ENCODE data around the gene KCTD7. TPM values are rescaled to one million over a fixed set of nuclear protein-coding genes. Genes with fewer than 3 reads are reported as not detected.

Gene KCTD7
- polyA plus RNA-seq, 2 of the 4 experiments (the other 2 are of a cell fraction), result 9.7 to 10.3 TPM

- WGBS (ENCODE audit: missing lambda C conversion rate), result 3% methylated on average over 18 of the region's 18 CpGs
- ChIA-PET POLR2A (interaction anchor here (0.6 to 2.1 kb wide), 5 partner anchors 9 to 50 kb away, joined by 3 to 21 read pairs (median 12); no protein-coding TSS in a partner anchor), CTCF (interaction anchor here (0.6 to 0.8 kb wide), 2 partner anchors 10 to 99 kb away, joined by 3 read pairs; no protein-coding TSS in a partner anchor)
- Histone ChIP-seq H3K4me1 (peaks cover 9% of the 10 kb centered on the region; the same call in 2 of the 3 replicates), H3K4me3 (peak overlapping the region; percentile 98), H3K9me3 (no peaks in the 10 kb centered on the region), H3K4me2 (peak overlapping the region; percentile 90), H3K27ac (peak overlapping the region; percentile 90 to 99)
- DNase-seq (ENCODE audit: low read depth in 1 of 2, low spot score in 1 of 2) (no peak), ATAC-seq (peak; percentile 64 to 72), FAIRE-seq (no peak)
- TF ChIP-seq BCL3 (IDR thresholded peaks at IDR 0.05) (no peak), RAD21 (conservative IDR thresholded peaks at IDR 0.05 in 1 of 2, IDR thresholded peaks at IDR 0.05 in 1 of 2) (no peak), CEBPB (IDR thresholded peaks at IDR 0.05) (0 out of 4 replicates have a peak, but pooled peaks of 1 of the 2 experiments have one; percentile 8), CHD4 (IDR thresholded peaks at IDR 0.05; ENCODE audit: borderline replicate concordance) (no peak), CBX8 (IDR thresholded peaks at IDR 0.05) (no peak)
Measured at GRCh38 chr7:66627881-66628360, 760 bp upstream of the KCTD7 start.

DNA sequence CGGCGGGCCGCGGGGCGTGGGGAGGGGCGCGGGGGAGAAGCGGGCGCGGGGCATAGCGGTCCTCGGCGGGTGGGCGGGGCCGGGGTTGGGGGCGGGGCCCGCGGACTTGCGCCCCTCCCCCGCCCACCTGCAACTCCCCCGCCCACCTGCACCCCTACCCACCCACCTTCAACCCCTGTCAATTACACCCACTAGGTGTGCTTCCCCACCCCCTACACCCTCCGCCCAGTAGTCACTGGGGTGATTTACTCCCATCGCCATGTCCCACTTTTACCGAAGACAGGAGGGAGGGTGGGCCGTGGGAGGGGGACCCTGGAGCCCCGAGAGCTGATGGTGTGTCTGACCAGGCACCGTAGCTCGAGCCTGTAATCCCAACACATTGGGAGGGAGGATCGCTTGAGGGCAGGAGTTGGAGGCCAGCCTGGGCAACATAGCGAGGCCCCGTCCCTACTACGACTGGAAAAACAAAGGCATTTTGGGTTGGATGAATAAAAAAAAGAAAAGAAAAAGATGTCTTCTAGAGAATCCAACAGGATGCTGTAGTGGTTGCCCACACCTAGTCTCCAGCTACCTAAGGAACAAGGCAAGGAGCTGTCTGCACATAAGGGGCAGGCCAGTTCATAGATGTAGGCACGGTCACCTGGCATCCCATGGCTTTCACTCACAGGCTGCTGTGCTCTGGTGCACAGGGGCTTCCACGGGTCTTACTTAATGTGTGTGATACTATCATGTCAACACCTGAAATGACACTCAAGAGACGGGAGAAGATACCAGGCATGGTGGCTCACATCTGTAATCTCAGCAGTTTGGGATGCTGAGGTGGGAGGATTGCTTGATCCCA is 761 bp downstream of the KCTD7 start:
- WGBS (ENCODE audit: missing lambda C conversion rate), result 41% methylated on average over 14 of the region's 35 CpGs
- ChIA-PET POLR2A (interaction anchor here (0.5 to 2.1 kb wide), 22 partner anchors 11 to 417 kb away, joined by 3 to 21 read pairs (median 5); partner anchors contain the start of genes RABGEF1 and TMEM248), CTCF (interaction anchor here (1.5 kb wide), 1 partner anchor 14 kb away, joined by 3 read pairs; no protein-coding TSS in a partner anchor)
- H3K4me2 ChIP-seq, result peak overlapping the region; percentile 89
- peak overlapping the region; percentile 99 to 100 for H3K27ac ChIP-seq
- H3K4me1 ChIP-seq, result peaks cover 10% of the 10 kb centered on the region; the same call in 2 of the 3 replicates
- TF ChIP-seq FOSB (CRISPR knock-in tag; IDR thresholded peaks at IDR 0.05) (no peak), NR3C1 (IDR thresholded peaks at IDR 0.05) (no peak), NFE2L2 (conservative IDR thresholded peaks at IDR 0.05; ENCODE audit: low read length) (no peak), ESRRA (IDR thresholded peaks at IDR 0.05; ENCODE audit: borderline replicate concordance, low read length) (no peak), PBX3 (IDR thresholded peaks at IDR 0.05) (no peak), EHMT2 (IDR thresholded peaks at IDR 0.05; ENCODE audit: low read depth) (no peak), EP300 (IDR thresholded peaks at IDR 0.05) (no peak), RNF2 (IDR thresholded peaks at IDR 0.05; ENCODE audit: borderline replicate concordance, low read depth) (no peak), KDM1A (IDR thresholded peaks at IDR 0.05; ENCODE audit: low read depth) (no peak), KDM5A (IDR thresholded peaks at IDR 0.05) (no peak), GATA3 (IDR thresholded peaks at IDR 0.05; ENCODE audit: borderline replicate concordance) (no peak), ZC3H11A (IDR thresholded peaks at IDR 0.05) (no peak), HOXB5 (CRISPR knock-in tag; IDR thresholded peaks at IDR 0.05) (no peak), MYC (IDR thresholded peaks at IDR 0.05; ENCODE audit: borderline replicate concordance, low read length) (no peak)
- DNase-seq (ENCODE audit: low read depth in 1 of 2, low spot score in 1 of 2), result peak in 1 of 2 experiments; percentile 36
- H3K4me3 ChIP-seq, result peak overlapping the region; percentile 98
- ATAC-seq, result peak in 1 of 2 experiments; percentile 33; a peak in 2 of 6 replicates
- FAIRE-seq, result no peak
- H3K9me3 ChIP-seq, result no peaks in the 10 kb centered on the region

DNA sequence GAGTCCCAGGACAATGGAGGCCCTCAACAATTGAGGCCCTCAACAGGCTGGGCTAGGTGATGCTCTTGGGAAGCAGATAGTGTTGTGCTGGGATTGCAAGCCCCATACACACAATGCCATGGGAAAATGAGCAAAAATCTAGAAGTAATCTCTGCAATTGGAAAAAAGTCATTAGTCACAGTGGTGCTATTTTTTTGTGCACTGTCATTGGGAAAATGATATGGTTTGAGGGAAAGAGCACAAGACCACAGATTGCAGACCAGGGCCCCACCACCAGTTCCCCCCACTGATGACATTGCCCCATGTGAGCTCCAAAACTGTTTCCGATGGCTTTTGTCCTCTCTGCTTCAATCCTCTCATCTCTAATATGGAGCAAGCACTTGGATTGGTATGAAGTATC is 1.9 kb downstream of the KCTD7 start:
- H3K9me3 ChIP-seq, result no peaks in the 10 kb centered on the region
- POLR2A ChIA-PET, result no interaction called here
- no peak overlapping the region for H3K27ac ChIP-seq
- peaks cover 20% of the 10 kb centered on the region for H3K4me1 ChIP-seq
- FAIRE-seq, result no peak
- DNase-seq (ENCODE audit: low read depth in 1 of 2, low spot score in 1 of 2), result no peak
- no peak for ATAC-seq
- no peak overlapping the region for H3K4me3 ChIP-seq
- H3K4me2 ChIP-seq, result no peak overlapping the region; the same call in 2 of the 3 replicates
- 96% methylated on average over 1 of the region's 1 CpG for WGBS (ENCODE audit: missing lambda C conversion rate)
- CTCF ChIA-PET, result interaction anchor here (1.5 to 1.7 kb wide), 2 partner anchors 13 to 73 kb away, joined by 3 to 6 read pairs; no protein-coding TSS in a partner anchor
- TF ChIP-seq, protein P1, sequence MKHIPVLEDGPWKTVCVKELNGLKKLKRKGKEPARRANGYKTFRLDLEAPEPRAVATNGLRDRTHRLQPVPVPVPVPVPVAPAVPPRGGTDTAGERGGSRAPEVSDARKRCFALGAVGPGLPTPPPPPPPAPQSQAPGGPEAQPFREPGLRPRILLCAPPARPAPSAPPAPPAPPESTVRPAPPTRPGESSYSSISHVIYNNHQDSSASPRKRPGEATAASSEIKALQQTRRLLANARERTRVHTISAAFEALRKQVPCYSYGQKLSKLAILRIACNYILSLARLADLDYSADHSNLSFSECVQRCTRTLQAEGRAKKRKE (CRISPR knock-in tag; IDR thresholded peaks at IDR 0.05; ENCODE audit: low read depth), result no peak
- TF ChIP-seq USF2 (IDR thresholded peaks at IDR 0.05) (no peak), RNF2 (IDR thresholded peaks at IDR 0.05; ENCODE audit: borderline replicate concordance, low read depth) (no peak), PHF8 (IDR thresholded peaks at IDR 0.05; ENCODE audit: borderline replicate concordance, low read depth) (no peak), KDM1A (IDR thresholded peaks at IDR 0.05; ENCODE audit: low read depth) (no peak), CEBPB (IDR thresholded peaks at IDR 0.05) (no peak), CBX8 (IDR thresholded peaks at IDR 0.05) (no peak), NR3C1 (IDR thresholded peaks at IDR 0.05) (no peak), POLR2A (IDR thresholded peaks at IDR 0.05; ENCODE audit: low read length) (no peak)
- TF ChIP-seq, protein P2, sequence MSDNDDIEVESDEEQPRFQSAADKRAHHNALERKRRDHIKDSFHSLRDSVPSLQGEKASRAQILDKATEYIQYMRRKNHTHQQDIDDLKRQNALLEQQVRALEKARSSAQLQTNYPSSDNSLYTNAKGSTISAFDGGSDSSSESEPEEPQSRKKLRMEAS (IDR thresholded peaks at IDR 0.05), result no peak
- TF ChIP-seq, protein P3, sequence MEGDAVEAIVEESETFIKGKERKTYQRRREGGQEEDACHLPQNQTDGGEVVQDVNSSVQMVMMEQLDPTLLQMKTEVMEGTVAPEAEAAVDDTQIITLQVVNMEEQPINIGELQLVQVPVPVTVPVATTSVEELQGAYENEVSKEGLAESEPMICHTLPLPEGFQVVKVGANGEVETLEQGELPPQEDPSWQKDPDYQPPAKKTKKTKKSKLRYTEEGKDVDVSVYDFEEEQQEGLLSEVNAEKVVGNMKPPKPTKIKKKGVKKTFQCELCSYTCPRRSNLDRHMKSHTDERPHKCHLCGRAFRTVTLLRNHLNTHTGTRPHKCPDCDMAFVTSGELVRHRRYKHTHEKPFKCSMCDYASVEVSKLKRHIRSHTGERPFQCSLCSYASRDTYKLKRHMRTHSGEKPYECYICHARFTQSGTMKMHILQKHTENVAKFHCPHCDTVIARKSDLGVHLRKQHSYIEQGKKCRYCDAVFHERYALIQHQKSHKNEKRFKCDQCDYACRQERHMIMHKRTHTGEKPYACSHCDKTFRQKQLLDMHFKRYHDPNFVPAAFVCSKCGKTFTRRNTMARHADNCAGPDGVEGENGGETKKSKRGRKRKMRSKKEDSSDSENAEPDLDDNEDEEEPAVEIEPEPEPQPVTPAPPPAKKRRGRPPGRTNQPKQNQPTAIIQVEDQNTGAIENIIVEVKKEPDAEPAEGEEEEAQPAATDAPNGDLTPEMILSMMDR (IDR thresholded peaks at IDR 0.05), result no peak
- TF ChIP-seq, protein P4, sequence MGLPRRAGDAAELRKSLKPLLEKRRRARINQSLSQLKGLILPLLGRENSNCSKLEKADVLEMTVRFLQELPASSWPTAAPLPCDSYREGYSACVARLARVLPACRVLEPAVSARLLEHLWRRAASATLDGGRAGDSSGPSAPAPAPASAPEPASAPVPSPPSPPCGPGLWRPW (IDR thresholded peaks at IDR 0.05), result no peak
